GM12865 (cell line): ENCODE data around the gene LUC7L3.
A peak's percentile ranks its signal among the peaks of the same experiment; 100 is the strongest.

Experiments
- DNase-seq: peaks from one replicate; pipeline ENCODE4 v3.0.0; 2010; ENCODE audit warnings: low read depth
- H3K4me3 ChIP-seq: 2 replicates; pipeline ENCODE4 v1.5.1; 2011; ENCODE audit warnings: mild to moderate bottlenecking, low read depth, low read length, control low read depth
- CTCF ChIP-seq: IDR thresholded peaks from 2 replicates; pipeline ENCODE4 v1.5.1; 2011; ENCODE audit warnings: low read length, control low read depth, low read depth, inconsistent platforms; ENCODE audit not compliant: insufficient read depth; ENCODE audit errors: missing control alignments

LUC7L3 gene

GRCh38 chr17:50768346-50768761, 49.0 kb downstream of the LUC7L3 start:
- TF ChIP-seq CTCF, result no peak
- DNase-seq, result no peak
- H3K4me3 ChIP-seq, result no peak overlapping the region

GRCh38 chr17:50769884-50770283, 50.5 kb downstream of the LUC7L3 start:
- H3K4me3 ChIP-seq, result no peak overlapping the region
- TF ChIP-seq CTCF, result no peak
- no peak for DNase-seq

- no peak overlapping the region for H3K4me3 ChIP-seq
- DNase-seq, result no peak
- TF ChIP-seq CTCF, result no peak
Measured at GRCh38 chr17:50770346-50770745, 50.9 kb downstream of the LUC7L3 start.

- no peak for TF ChIP-seq CTCF
- H3K4me3 ChIP-seq, result no peak overlapping the region
- peak; percentile 73 for DNase-seq
Measured at GRCh38 chr17:50771991-50772785, 52.8 kb downstream of the LUC7L3 start.

- DNase-seq, result no peak
- TF ChIP-seq CTCF, result no peak
- no peak overlapping the region for H3K4me3 ChIP-seq
Measured at GRCh38 chr17:50774225-50774803, 54.9 kb downstream of the LUC7L3 start.

GRCh38 chr17:50775926-50776325, 56.5 kb downstream of the LUC7L3 start:
- TF ChIP-seq CTCF, result no peak
- H3K4me3 ChIP-seq, result no peak overlapping the region
- no peak for DNase-seq
